DND-41 (cell line): ENCODE measurements around the gene MSRB3.

ENCODE experiments used
- CTCF ChIP-seq: IDR thresholded peaks from 2 replicates; pipeline ENCODE4 v1.5.1; 2012; ENCODE audit warnings: borderline replicate concordance, low read length, moderate library complexity, mild to moderate bottlenecking; ENCODE audit not compliant: poor library complexity, severe bottlenecking; ENCODE audit errors: extremely low read depth
- EZH2 ChIP-seq: IDR thresholded peaks from 3 replicates; pipeline ENCODE4 v1.6.1; 2012; ENCODE audit warnings: borderline replicate concordance, low read depth, mild to moderate bottlenecking, moderate library complexity, low read length, inconsistent platforms; ENCODE audit not compliant: severe bottlenecking

DNA sequence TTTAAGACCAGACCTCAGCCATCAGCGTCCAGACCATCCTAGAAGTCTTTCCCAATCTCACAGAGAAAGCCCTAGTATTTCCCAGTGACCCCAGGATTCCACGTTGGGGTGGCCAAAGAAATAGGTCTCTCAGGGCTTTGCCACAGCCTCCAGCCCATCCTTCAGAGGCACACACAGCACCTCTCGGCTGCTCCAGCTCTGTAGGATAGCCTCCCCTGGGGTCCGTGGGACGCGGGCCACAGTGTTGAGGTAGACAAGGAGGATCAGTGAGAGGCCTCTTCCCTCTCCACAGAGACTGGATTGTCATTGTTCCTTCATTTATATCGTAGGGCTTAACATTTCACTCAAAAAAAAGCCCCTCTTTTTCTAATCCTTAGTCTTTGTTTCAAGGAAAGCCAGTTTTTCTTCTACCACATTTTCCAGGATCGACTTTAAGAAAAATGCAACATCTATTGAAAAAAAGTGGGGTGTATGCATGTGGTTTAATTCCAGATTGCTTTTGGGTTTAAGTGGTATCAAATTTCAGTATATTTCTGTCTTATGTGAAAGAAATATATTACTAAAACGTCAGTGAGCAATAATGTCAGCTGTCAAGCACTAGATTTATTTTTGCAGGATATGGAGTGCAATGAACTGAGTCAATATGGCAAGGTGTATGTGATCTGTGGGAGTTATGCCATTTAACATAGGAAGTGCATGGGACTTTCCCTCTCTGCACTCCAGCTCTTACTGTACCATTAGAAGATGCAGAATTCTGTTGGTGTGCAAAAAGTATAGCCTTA is 187.5 kb downstream of the MSRB3 start:
- no peak for TF ChIP-seq CTCF
- TF ChIP-seq EZH2 = no peak
